HCT116 (cell line): ENCODE data around the gene INKA2. TPM values are rescaled to one million over a fixed set of nuclear protein-coding genes. Genes with fewer than 3 reads are reported as not detected.

Source experiments
- ATAC-seq: fragments of 200-7000 bp; cut with Tn5 transposase; 2 replicates; pipeline ENCODE4 v1.9.1; 2020; ENCODE audit warnings: mild to moderate bottlenecking, moderate library complexity
- BruUV-seq: library from RNA; stranded (reverse); fragments of 400-500 nt; replicated peaks from 2 replicates; lab custom pipeline; 2021; lab: Mats Ljungman, UMichigan
- CTCF ChIA-PET: fragments of 300-600 bp; sonication (Branson Sonifier 250); formaldehyde crosslinking; loops from one replicate; lab custom pipeline; 2021; ENCODE audit warnings: antibody characterized with exemption; lab: Charles Lee
- POLR2A ChIA-PET: fragments of 300-600, 350-600 bp; sonication (Branson Sonifier 250); formaldehyde crosslinking; loops from one replicate; lab custom pipeline; 2021; ENCODE audit warnings: antibody characterized with exemption; lab: Charles Lee
- RAD21 ChIA-PET, 2 experiments: fragments of 300-600 bp; sonication (Branson Sonifier 250); formaldehyde crosslinking; loops; one replicate each; lab custom pipeline; 2023; ENCODE audit warnings: low total read pairs in 2 of 2; ENCODE audit not compliant: uncharacterized antibody in 2 of 2, unreplicated experiment in 2 of 2, low non-redundant PET in 1 of 2; lab: Charles Lee
- DNase-seq: peaks from one replicate; pipeline ENCODE4 v3.0.0-alpha.2; 2010; ENCODE audit warnings: low read depth, low spot score
- H2AFZ ChIP-seq: fragments of 200-600 bp; shearing (Covaris generic), sonication (generic); 2 replicates; pipeline ENCODE4 v1.6.1; 2017; ENCODE audit warnings: low read depth, mixed run types, mixed read lengths, antibody characterized with exemption, low read length; ENCODE audit not compliant: poor library complexity, severe bottlenecking
- H3K27ac ChIP-seq: 2 replicates; pipeline ENCODE4 v1.5.1; 2012; ENCODE audit warnings: low read depth, low read length
- H3K27me3 ChIP-seq: fragments of 200-600 bp; sonication (generic); 2 replicates; pipeline ENCODE4 v1.6.1; 2016; ENCODE audit warnings: mixed run types, low read length, mixed read lengths; ENCODE audit not compliant: insufficient read depth
- H3K36me3 ChIP-seq, 2 experiments: fragments of 200-500 bp in 1 of 2; fragments of 200-600 bp in 1 of 2; sonication (Bioruptor generic) in 1 of 2; sonication (generic) in 1 of 2; 2 replicates each; pipeline versions ENCODE4 v1.5.1 to v1.6.1; 2014 to 2016; ENCODE audit warnings: low read length in 2 of 2, inconsistent platforms in 1 of 2, mixed read lengths in 1 of 2, mixed run types in 1 of 2; ENCODE audit not compliant: insufficient read depth in 2 of 2, control insufficient read depth in 1 of 2
- H3K4me1 ChIP-seq, 2 experiments: fragments of 200-600 bp in 1 of 2; sonication (generic) in 1 of 2; 2 replicates each; pipeline versions ENCODE4 v1.5.1 to v1.6.1; 2012 to 2017; ENCODE audit warnings: low read length in 2 of 2, inconsistent platforms in 1 of 2, mild to moderate bottlenecking in 1 of 2, mixed read lengths in 1 of 2, mixed run types in 1 of 2, moderate library complexity in 1 of 2; ENCODE audit not compliant: insufficient read depth in 2 of 2, control insufficient read depth in 1 of 2
- H3K4me2 ChIP-seq: fragments of 200-600 bp; sonication (generic); 2 replicates; pipeline ENCODE4 v1.6.1; 2017; ENCODE audit warnings: mixed run types, low read length, mixed read lengths
- H3K4me3 ChIP-seq, 2 experiments: fragments of 200-600 bp in 1 of 2; sonication (generic) in 1 of 2; replicated peaks in 1 of 2; 2 replicates each; pipeline ENCODE4 v1.5.1; 2011 to 2016; ENCODE audit warnings: low read length in 2 of 2, control low read depth in 1 of 2, low read depth in 1 of 2, mild to moderate bottlenecking in 1 of 2, mixed read lengths in 1 of 2, mixed run types in 1 of 2
- H3K79me2 ChIP-seq: fragments of 200-600 bp; sonication (generic); 2 replicates; pipeline ENCODE4 v1.6.1; 2017; ENCODE audit warnings: mild to moderate bottlenecking, mixed run types, low read length, moderate library complexity, mixed read lengths; ENCODE audit not compliant: insufficient read depth
- H3K9ac ChIP-seq: fragments of 200-600 bp; sonication (generic); 2 replicates; pipeline ENCODE4 v1.6.1; 2016; ENCODE audit warnings: low read length, mixed read lengths
- H3K9me2 ChIP-seq: fragments of 200-600 bp; sonication (generic), shearing (Covaris generic); 2 replicates; pipeline ENCODE4 v1.6.1; 2017; ENCODE audit warnings: mixed run types, mild to moderate bottlenecking, moderate library complexity; ENCODE audit not compliant: insufficient read depth
- H3K9me3 ChIP-seq, 2 experiments: fragments of 200-500 bp in 1 of 2; fragments of 200-600 bp in 1 of 2; sonication (Bioruptor generic) in 1 of 2; sonication (generic) in 1 of 2; 2 replicates each; pipeline ENCODE4 v1.6.1; 2014 to 2017; ENCODE audit warnings: low read length in 2 of 2, mixed read lengths in 2 of 2, inconsistent platforms in 1 of 2, low read depth in 1 of 2, mild to moderate bottlenecking in 1 of 2, mixed run types in 1 of 2, moderate library complexity in 1 of 2; ENCODE audit not compliant: control insufficient read depth in 1 of 2, insufficient read depth in 1 of 2
- H4K20me1 ChIP-seq: fragments of 200-600 bp; sonication (generic), shearing (Covaris generic); 2 replicates; pipeline ENCODE4 v1.6.1; 2017; ENCODE audit warnings: mixed run types, mild to moderate bottlenecking, moderate library complexity; ENCODE audit not compliant: insufficient read depth
- ATF3 ChIP-seq: IDR thresholded peaks from 2 replicates; pipeline ENCODE4 v1.6.1; 2012
- CBX3 ChIP-seq: IDR thresholded peaks from 2 replicates; pipeline ENCODE4 v1.6.1; 2012; ENCODE audit warnings: low read depth
- CEBPB ChIP-seq: IDR thresholded peaks from 2 replicates; pipeline ENCODE4 v1.6.1; 2012; ENCODE audit warnings: low read depth
- CTCF ChIP-seq, 3 experiments: fragments of 200-600 bp in 1 of 3; sonication (generic) in 1 of 3; IDR thresholded peaks in 2 of 3; conservative IDR thresholded peaks in 1 of 3; 2 replicates each; pipeline ENCODE4 v1.5.1; 2012 to 2017; ENCODE audit warnings: low read depth in 2 of 3, low read length in 2 of 3, antibody characterized with exemption in 1 of 3, borderline replicate concordance in 1 of 3, control low read depth in 1 of 3, mild to moderate bottlenecking in 1 of 3, mixed read lengths in 1 of 3, mixed run types in 1 of 3, moderate library complexity in 1 of 3; ENCODE audit not compliant: insufficient read depth in 1 of 3
- EGR1 ChIP-seq: IDR thresholded peaks from 2 replicates; pipeline ENCODE4 v1.6.1; 2012; ENCODE audit warnings: low read depth
- ELF1 ChIP-seq: IDR thresholded peaks from 2 replicates; pipeline ENCODE4 v1.6.1; 2012; ENCODE audit warnings: low read depth, borderline replicate concordance
- EZH2phosphoT487 ChIP-seq: fragments of 200-600 bp; IDR thresholded peaks from 2 replicates; pipeline ENCODE4 v1.6.1; 2018; ENCODE audit warnings: antibody characterized with exemption, borderline replicate concordance
- FOSL1 ChIP-seq: IDR thresholded peaks from 2 replicates; pipeline ENCODE4 v1.6.1; 2012; ENCODE audit warnings: low read depth
- JUND ChIP-seq: IDR thresholded peaks from 2 replicates; pipeline ENCODE4 v1.6.1; 2012
- MAX ChIP-seq: IDR thresholded peaks from 2 replicates; pipeline ENCODE4 v1.6.1; 2012
- POLR2AphosphoS5 ChIP-seq: IDR thresholded peaks from 2 replicates; pipeline ENCODE4 v1.6.1; 2011; ENCODE audit warnings: mild to moderate bottlenecking, low read depth, low read length, moderate library complexity
- SIN3A ChIP-seq: IDR thresholded peaks from 2 replicates; pipeline ENCODE4 v1.6.1; 2012; ENCODE audit warnings: low read depth
- SP1 ChIP-seq: IDR thresholded peaks from 2 replicates; pipeline ENCODE4 v1.6.1; 2012; ENCODE audit warnings: low read depth
- TCF7L2 ChIP-seq: IDR thresholded peaks from 2 replicates; pipeline ENCODE4 v1.7.0; 2011; ENCODE audit warnings: borderline replicate concordance, inconsistent platforms; ENCODE audit not compliant: insufficient read depth, insufficient read length; ENCODE audit errors: extremely low read depth
- YY1 ChIP-seq: IDR thresholded peaks from 2 replicates; pipeline ENCODE4 v1.6.1; 2011; ENCODE audit warnings: low read length, low read depth, moderate library complexity, mild to moderate bottlenecking; ENCODE audit not compliant: insufficient replicate concordance; ENCODE audit errors: extremely low read depth
- ZBTB33 ChIP-seq: IDR thresholded peaks from 2 replicates; pipeline ENCODE4 v1.6.1; 2011; ENCODE audit warnings: mild to moderate bottlenecking, low read length, moderate library complexity; ENCODE audit not compliant: insufficient replicate concordance; ENCODE audit errors: extremely low read depth
- ZFX ChIP-seq: fragments of 450-650 bp; IDR thresholded peaks from 2 replicates; pipeline ENCODE4 v1.6.1; 2017
- intact Hi-C: fragments of 100-400 bp; cut with micrococcal nuclease; formaldehyde crosslinking; loops from 2 replicates; pipeline ENCODE4 v1.10.0; 2022
- total RNA-seq: library from RNA; stranded (reverse); gene quantifications from one replicate; pipeline ENCODE4 v1.2.1, GENCODE V29; 2021; ENCODE audit not compliant: unreplicated experiment

Gene INKA2
- total RNA-seq, 1 experiment from 2014 or later = 4.0 TPM

- H3K9me3 ChIP-seq = no peaks in the 10 kb centered on the region
- no peak overlapping the region for H2AFZ ChIP-seq
- intact Hi-C loops = no loop called here
- H3K9ac ChIP-seq = no peak overlapping the region
- ChIA-PET POLR2A (no interaction called here), CTCF (interaction anchor here (2.7 kb wide), 1 partner anchor 20 kb away, joined by 7 read pairs; no protein-coding TSS in a partner anchor), RAD21 (no interaction called here)
- ATAC-seq = no peak
- H3K4me1 ChIP-seq = no peaks in the 10 kb centered on the region
- no peaks in the 10 kb centered on the region for H3K27me3 ChIP-seq
- no peak for DNase-seq
- no peaks in the 10 kb centered on the region for H3K79me2 ChIP-seq
- H3K27ac ChIP-seq = no peak overlapping the region
- TF ChIP-seq JUND (no peak), FOSL1 (no peak), ZFX (no peak), TCF7L2 (no peak), CBX3 (no peak), ELF1 (no peak), ATF3 (no peak), CTCF (IDR thresholded peaks at IDR 0.05 in 2 of 3, conservative IDR thresholded peaks at IDR 0.05 in 1 of 3; ENCODE audit: borderline replicate concordance in 1 of 3, insufficient read depth in 1 of 3, low read depth in 2 of 3, low read length in 2 of 3) (no peak), SP1 (no peak), EGR1 (no peak), MAX (no peak), POLR2AphosphoS5 (no peak), SIN3A (no peak), ZBTB33 (no peak), CEBPB (no peak), YY1 (no peak), EZH2phosphoT487 (no peak)
- H4K20me1 ChIP-seq = no peaks in the 10 kb centered on the region
- BruUV-seq = no TSS peak
- no peaks in the 10 kb centered on the region for H3K36me3 ChIP-seq
- H3K4me3 ChIP-seq = no peak overlapping the region
- no peak overlapping the region for H3K4me2 ChIP-seq
- no peaks in the 10 kb centered on the region for H3K9me2 ChIP-seq
These were observed 12.1 kb downstream of the INKA2 start for GRCh38 chr1:111727056-111727455.
